Hematopoietic multipotent progenitor cell treated with erythropoietin and hydrocortisone succinate and interleukin-3 and kit ligand, for 6 days (in vitro differentiated cells): Measurements from ENCODE around the gene MELTF.
A peak's percentile ranks its signal among the peaks of the same experiment; 100 is the strongest.

Experiments
- DNase-seq: peaks from one replicate; pipeline ENCODE4 v3.0.0-alpha.2; 2015

The MELTF gene

GRCh38 chr3:196991581-196992460 lies 37.8 kb downstream of the MELTF start:
- no peak for DNase-seq

GRCh38 chr3:196990601-196991007 lies 39.0 kb downstream of the MELTF start:
- no peak for DNase-seq

DNA sequence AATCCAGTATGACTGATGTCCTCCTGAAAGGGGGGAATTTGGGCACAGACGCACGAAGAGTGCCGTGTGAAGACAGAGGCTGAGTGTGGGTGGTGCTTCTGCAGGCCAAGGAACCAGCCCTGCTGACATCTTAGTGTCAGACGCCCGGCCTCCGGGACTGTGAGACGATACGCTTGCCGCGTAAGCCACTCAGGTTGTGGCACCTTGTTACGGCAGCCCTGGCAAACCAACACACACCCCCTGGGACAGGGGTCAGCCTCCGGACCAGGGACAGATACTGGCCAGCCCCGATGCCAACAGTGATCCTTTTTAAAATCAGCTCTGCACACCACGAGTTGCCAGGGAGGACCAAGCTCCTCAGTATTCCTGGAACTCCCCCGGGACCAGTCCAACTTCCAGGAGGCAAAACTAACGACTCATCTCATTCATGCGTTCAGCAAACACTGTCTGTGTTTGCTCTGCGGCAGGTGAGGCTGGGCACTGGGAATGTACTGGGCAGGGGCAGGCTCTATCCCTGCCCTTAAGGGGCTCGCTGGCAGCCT lies 39.8 kb downstream of the MELTF start:
- DNase-seq, result no peak

DNA sequence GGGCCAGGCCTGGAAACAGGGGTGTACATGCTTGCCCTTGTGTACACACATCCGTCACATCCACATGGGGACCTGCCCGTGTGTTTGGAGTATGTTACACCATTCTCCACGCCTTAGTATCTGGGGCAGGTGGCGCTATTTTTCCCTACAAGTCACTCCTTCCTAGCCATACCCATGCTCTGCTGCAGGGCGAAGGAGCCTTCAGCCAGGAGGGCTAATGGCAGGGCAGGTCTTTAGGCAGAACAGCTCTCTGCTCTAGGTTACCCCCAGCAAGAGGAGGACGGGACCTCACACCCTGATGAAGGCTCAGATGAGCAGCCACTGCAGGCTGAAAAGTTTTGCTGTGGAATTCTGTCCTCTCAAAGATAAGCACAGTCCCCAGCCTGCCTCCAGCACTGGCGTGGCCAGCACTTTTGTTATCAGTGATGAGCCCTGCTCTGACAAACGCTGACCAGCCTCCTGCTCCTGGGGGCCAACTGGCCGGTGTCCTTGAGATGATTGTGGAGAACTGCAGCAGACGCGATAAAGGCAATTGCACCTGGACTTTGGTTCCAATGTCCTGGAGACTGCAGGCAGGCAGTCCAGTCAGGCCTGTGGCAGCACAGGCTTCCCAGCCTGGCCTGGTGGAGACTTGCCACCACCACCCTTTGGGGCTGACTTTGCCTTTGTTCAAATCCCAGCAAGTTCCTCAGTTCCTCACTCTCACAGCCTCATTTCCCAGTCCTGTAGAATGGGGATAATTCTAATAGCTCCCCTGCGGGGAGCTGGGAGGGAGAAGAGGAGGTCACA lies 41.2 kb downstream of the MELTF start:
- DNase-seq, result peak; percentile 60

DNA sequence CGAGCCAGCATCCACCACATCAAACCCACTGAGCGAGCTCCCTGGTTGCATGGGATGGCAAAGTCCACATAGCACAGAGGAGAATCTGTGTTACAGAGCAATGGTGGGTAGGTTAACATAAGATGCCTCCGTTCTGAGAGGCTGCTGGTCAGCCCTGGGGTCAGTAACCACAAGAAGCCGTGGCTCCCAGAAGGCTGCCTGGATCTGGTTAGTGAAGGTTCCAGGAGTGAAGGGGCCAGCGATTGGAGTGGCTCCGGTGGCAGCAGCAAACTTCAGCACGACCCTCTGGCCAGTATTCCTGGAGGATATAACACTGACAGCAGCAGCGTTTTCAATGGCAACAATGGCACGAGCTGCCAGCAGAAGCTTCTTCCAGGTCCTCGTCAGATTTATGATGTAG lies 42.6 kb downstream of the MELTF start:
- DNase-seq, result no peak

DNA sequence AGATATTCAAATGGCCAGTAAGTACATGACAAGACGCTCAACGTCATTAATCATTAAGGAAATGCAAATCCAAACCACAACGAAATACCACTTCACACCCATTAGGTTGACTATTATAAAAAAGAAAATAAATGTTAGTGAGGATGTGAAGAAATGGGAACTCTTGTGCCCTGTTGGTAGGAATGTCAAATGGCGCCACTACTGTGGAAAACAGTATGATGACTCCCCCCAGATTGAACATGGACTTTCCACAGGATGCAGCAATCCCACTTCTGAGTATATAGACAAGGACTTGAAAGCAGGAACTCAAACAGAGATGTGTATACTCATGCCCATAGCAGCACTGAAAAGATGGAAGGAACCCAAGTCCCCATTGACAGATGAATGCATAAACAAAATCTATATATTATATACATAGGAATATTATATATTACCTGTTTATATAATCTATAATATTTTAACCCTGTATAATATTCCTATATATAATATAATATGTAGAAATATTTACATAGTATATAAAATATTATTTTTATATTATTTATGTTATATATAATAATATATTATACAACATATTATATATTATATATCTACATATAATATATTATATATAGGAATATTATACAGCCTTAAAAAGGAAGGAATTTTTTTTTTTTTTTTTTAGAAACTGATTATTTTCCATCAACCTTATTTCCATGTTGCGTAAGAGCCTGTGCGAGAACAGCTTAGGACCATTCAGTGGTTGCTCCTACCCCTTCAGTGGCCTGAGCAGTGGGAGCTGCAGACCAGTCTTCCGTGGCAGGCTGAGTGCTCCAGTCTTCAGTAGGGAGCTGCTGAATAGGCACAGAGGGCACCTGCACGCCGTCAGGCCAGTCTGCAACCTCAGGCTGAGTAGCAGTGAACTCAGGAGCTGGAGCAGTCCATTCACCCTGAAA lies 43.4 kb downstream of the MELTF start:
- DNase-seq, result no peak

GRCh38 chr3:196985298-196985697 lies 44.3 kb downstream of the MELTF start:
- DNase-seq, result no peak

GRCh38 chr3:196983186-196983585 lies 46.4 kb downstream of the MELTF start:
- no peak for DNase-seq

DNA sequence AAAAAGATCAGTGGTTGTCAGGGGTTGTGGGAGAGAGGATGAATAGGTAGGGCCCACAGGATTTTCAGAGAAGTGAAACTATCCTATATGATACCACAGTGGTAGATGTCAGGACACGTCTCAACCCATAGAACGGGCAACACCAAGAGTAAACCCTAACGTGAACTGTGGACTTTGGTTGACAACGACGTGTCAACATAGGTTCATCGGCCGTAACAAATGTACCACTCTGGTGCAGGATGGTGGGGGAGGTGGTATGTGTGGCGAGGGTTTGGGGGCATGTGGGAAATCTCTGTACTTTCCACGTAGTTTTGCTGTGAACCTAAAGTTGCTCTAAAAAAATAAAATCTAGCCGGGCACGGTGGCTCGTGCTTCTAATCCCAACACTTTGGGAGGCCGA lies 48.0 kb downstream of the MELTF start:
- no peak for DNase-seq

DNA sequence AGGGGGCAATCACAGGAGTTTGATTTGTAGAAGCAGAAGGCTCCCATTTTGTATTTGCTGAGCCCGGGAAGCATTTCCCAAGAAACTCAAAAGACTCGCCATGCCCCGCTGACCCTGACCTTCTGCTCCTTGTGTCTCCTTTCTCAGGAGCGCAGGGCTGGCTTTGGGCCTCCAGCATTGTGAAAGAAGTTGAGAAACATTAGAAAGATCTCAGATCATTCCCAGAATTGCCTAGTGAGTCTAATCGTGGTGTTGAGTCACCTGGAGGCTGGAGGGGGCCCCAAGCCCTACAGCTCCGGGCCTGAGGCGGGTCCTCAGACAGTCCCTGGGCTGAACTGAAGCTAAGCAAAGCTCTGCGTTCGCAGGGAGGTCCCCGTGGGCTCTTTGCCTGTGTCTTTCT lies 50.1 kb downstream of the MELTF start:
- DNase-seq, result no peak

- DNase-seq, result no peak
These were observed 52.7 kb downstream of the MELTF start for GRCh38 chr3:196976941-196977340.

DNA sequence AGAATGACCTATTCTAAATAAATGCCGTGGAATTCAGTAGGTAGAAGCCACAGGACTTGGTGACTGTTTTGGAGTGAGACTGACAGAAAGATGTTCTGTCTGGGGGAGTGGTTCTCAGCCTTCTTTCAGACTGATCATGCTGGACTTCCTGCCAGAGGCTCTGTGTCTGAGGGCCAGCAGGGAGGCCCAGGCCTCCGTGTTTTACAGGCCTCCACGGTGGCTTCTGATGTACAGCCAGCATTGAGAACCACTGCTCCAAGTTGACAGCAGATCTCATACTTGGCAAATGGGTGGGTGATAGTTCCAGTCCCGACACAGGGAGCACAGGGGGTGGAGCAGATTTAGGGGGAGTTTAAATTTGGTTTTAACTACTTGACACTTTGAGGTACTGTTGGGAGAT lies 54.3 kb downstream of the MELTF start:
- DNase-seq, result no peak

GRCh38 chr3:196974661-196975060 lies 55.0 kb downstream of the MELTF start:
- no peak for DNase-seq

- DNase-seq, result peak; percentile 91
These were observed 58.4 kb downstream of the MELTF start for GRCh38 chr3:196971094-196971698.

DNA sequence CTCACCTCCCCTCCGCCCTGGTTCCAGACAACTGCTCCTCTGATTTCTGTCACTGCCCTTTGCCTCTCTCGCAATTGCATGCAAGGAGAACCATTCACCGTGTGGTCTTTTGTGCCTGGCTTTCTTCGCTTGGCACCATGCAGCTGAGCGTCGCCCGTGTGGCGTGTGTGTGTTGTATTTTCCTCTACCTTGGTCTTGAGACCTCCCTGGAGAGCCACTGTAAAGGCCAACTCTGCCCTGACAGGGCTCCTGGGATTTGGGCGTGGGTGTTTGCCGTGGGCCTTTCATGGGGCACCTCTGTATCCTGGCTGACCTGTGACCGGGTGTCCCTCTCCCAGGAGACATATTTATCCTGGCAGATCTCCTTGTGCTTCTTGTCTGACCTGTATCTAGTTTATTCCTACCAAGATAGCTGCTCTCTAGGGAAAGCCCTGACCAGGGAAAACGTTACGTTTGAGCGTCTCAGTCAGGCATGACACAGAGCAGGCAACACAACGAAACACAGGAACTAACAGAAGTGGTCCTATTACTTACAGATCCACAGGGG lies 59.0 kb downstream of the MELTF start:
- no peak for DNase-seq

DNA sequence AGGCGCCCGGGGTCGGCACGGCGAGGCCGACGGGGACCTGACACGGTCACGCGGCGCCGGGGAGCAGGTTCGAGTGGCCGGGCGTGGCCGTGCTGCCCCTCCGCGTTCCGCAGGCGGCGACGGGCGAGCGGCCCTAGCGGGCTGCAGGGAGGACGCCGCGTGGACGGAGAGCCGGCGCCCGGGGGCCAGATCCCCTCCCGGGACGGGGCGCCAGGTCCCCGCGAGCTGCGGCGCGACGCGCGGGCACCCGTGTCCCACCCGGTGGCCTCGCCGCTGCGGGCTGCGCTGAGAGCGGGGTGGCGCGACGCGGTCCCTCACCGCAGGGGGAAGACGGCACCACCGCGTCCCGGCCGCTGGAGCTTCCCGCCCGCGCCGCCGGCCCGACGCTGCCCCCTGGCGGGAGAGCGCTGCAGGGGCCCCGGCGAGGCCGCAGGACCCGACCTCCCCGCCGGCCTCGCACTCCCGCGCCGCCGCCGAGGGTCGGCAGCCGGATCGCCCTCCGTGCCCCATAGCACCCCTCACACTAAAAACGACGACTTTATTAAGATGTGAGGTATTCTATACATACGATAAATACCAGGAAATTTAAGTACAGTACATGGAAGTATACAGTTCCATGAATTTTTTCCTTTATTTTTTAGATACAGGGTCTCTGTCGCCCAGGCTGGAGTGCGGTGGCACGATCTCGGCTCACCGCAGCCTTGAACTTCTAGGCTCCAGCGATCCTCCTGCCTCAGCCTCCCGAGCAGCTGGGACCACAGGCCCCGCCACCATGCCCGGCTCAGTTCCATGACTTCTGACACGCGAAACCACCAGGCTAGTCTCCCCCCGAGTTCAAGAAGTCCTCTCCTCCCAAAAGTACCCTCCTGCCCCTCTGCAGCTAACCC lies 59.7 kb downstream of the MELTF start:
- DNase-seq, result peak; percentile 78

GRCh38 chr3:196969134-196969659 lies 60.4 kb downstream of the MELTF start:
- peak; percentile 62 for DNase-seq

GRCh38 chr3:196968233-196969133 lies 61.1 kb downstream of the MELTF start, which contains the start of gene PIGZ:
TSS of gene PIGZ (minus strand) at chr3:196968833. CDS start at chr3:196952031, 16,802 bp downstream.
- DNase-seq, result peak; percentile 79
